Kidney (tissue), 14 donors: Measurements from ENCODE around the gene DYNLT3. TPM values are rescaled to one million over a fixed set of nuclear protein-coding genes. Genes with fewer than 3 reads are reported as not detected.

Experiments
- DNase-seq, 5 donors: peaks; one replicate each; pipeline ENCODE4 v3.0.0-alpha.2; 2013 to 2020
- FAIRE-seq: peaks from 2 replicates; lab custom pipeline; 2012; peaks lifted over from hg19 to GRCh38; lab: Jason Lieb, UNC
- H3K27ac ChIP-seq, 2 donors: one replicate each; pipeline ENCODE4 v1.7.0; 2013; ENCODE audit warnings: low read depth in 2 of 2, low read length in 2 of 2, inconsistent platforms in 1 of 2
- H3K27me3 ChIP-seq: one replicate; pipeline ENCODE4 v1.7.1; 2013; ENCODE audit warnings: low read length, inconsistent platforms; ENCODE audit not compliant: control insufficient read depth, insufficient read depth
- H3K36me3 ChIP-seq, 3 donors: one replicate each; pipeline versions ENCODE4 v1.7.0 to v1.7.1; 2013; ENCODE audit warnings: low read length in 3 of 3, control low read depth in 1 of 3, inconsistent platforms in 1 of 3; ENCODE audit not compliant: insufficient read depth in 3 of 3, control insufficient read depth in 2 of 3
- H3K4me1 ChIP-seq, 3 donors: one replicate each; pipeline versions ENCODE4 v1.7.0 to v1.7.1; 2013; ENCODE audit warnings: low read length in 3 of 3, inconsistent platforms in 1 of 3, low read depth in 1 of 3; ENCODE audit not compliant: control insufficient read depth in 2 of 3, insufficient read depth in 2 of 3
- H3K4me3 ChIP-seq, 3 donors: one replicate each; pipeline versions ENCODE4 v1.7.0 to v1.8.1; 2013; ENCODE audit warnings: low read length in 3 of 3, control low read depth in 1 of 3, inconsistent platforms in 1 of 3
- H3K9ac ChIP-seq, 3 donors: one replicate each; pipeline versions ENCODE4 v1.7.0 to v1.7.1; 2013; ENCODE audit warnings: low read length in 3 of 3, control low read depth in 1 of 3, inconsistent platforms in 1 of 3
- H3K9me3 ChIP-seq, 3 donors: one replicate each; pipeline versions ENCODE4 v1.7.0 to v1.7.1; 2013; ENCODE audit warnings: low read length in 3 of 3, control low read depth in 1 of 3, inconsistent platforms in 1 of 3; ENCODE audit not compliant: control insufficient read depth in 2 of 3, insufficient read depth in 1 of 3
- intact Hi-C: fragments of 100-400 bp; cut with DNase I; formaldehyde crosslinking; loops from one replicate; pipeline ENCODE4 v1.11.1; 2022
- polyA plus RNA-seq: library from polyadenylated mRNA; stranded (reverse); fragments of 350-450 nt; fragmentation: Illumina TruSeq; extraction: RNeasy Lipid Tissue Mini Kit (QIAGEN cat#74804); gene quantifications from one replicate; pipeline ENCODE4 v1.2.3, GENCODE V29; 2014; ENCODE audit warnings: low read depth, low replicate concordance; ENCODE audit not compliant: insufficient read depth
- total RNA-seq: library from RNA; stranded (reverse); fragmentation: NEBNext Ultra II Directional; extraction: Animal tissue kit (Norgen Biotek cat#: 25700); gene quantifications from one replicate; pipeline ENCODE4 v1.2.1, GENCODE V29; 2021
- TF ChIP-seq, protein P1 (sequence below): IDR thresholded peaks from 3 replicates; pipeline ENCODE4 v1.5.1; 2012; ENCODE audit warnings: mild to moderate bottlenecking, moderate library complexity, borderline replicate concordance; ENCODE audit not compliant: insufficient read depth; ENCODE audit errors: extremely low read depth
- donor health status: control.
- donor health status: control.
- donor health status: control.
- donor health status: control.
- donor health status: control.
- donor health status: DM: yes; HTN: yes; CAD: no.
- donor health status: Normal renal cell carcinoma (clear cell type).

The DYNLT3 gene
- total and polyA plus RNA-seq, 2 donors from 2014 or later, result 30.7 to 40.5 TPM

- Histone ChIP-seq H3K9me3 (no peaks in the 10 kb centered on the region), H3K27me3 (no peaks in the 10 kb centered on the region), H3K27ac (no peak overlapping the region), H3K4me3 (no peak overlapping the region), H3K4me1 (peaks cover 0 to 8% (median 0%) of the 10 kb centered on the region in 3 donors), H3K36me3 (no peaks in the 10 kb centered on the region), H3K9ac (no peak overlapping the region)
- TF ChIP-seq, protein P1, sequence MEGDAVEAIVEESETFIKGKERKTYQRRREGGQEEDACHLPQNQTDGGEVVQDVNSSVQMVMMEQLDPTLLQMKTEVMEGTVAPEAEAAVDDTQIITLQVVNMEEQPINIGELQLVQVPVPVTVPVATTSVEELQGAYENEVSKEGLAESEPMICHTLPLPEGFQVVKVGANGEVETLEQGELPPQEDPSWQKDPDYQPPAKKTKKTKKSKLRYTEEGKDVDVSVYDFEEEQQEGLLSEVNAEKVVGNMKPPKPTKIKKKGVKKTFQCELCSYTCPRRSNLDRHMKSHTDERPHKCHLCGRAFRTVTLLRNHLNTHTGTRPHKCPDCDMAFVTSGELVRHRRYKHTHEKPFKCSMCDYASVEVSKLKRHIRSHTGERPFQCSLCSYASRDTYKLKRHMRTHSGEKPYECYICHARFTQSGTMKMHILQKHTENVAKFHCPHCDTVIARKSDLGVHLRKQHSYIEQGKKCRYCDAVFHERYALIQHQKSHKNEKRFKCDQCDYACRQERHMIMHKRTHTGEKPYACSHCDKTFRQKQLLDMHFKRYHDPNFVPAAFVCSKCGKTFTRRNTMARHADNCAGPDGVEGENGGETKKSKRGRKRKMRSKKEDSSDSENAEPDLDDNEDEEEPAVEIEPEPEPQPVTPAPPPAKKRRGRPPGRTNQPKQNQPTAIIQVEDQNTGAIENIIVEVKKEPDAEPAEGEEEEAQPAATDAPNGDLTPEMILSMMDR, result no peak
- no peak for FAIRE-seq
- no peak for DNase-seq
- intact Hi-C loops, result no loop called here
These were observed 15.5 kb upstream of the DYNLT3 start for GRCh38 chrX:37862851-37863250.

GRCh38 chrX:37860721-37861120 lies 13.3 kb upstream of the DYNLT3 start:
- Histone ChIP-seq H3K4me3 (no peak overlapping the region), H3K27me3 (no peaks in the 10 kb centered on the region), H3K4me1 (peaks cover 0 to 8% (median 0%) of the 10 kb centered on the region in 3 donors), H3K27ac (no peak overlapping the region), H3K36me3 (no peaks in the 10 kb centered on the region), H3K9ac (no peak overlapping the region), H3K9me3 (no peaks in the 10 kb centered on the region)
- intact Hi-C loops, result no loop called here
- TF ChIP-seq, protein P1, result no peak
- FAIRE-seq, result no peak
- peak in 1 of 5 donors; percentile 34 for DNase-seq

DNA sequence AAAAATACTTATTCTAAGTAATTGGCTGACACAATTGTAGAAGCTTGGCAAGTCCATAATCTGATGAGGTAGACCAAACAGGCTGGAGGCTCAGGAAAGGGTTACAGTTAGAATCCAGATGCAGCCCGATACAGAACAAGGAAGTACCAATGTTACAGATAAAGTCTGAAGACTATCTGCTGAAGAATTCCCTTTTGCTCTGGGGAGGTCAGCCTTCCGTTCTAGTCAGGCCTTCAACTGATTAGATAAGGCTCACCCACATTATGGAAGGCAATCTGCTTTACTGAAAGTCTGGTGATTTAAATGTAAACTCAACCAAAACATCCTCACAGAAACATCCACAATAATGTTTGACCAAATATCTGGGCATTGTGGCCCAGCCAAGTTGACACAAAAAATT lies 7.4 kb upstream of the DYNLT3 start:
- intact Hi-C loops, result no loop called here
- no peaks in the 10 kb centered on the region for H3K4me1 ChIP-seq
- no peak overlapping the region for H3K9ac ChIP-seq
- TF ChIP-seq, protein P1, result no peak
- H3K36me3 ChIP-seq, result no peaks in the 10 kb centered on the region
- FAIRE-seq, result no peak
- H3K9me3 ChIP-seq, result no peaks in the 10 kb centered on the region
- H3K27me3 ChIP-seq, result no peaks in the 10 kb centered on the region
- H3K4me3 ChIP-seq, result no peak overlapping the region
- H3K27ac ChIP-seq, result no peak overlapping the region
- DNase-seq, result no peak

DNA sequence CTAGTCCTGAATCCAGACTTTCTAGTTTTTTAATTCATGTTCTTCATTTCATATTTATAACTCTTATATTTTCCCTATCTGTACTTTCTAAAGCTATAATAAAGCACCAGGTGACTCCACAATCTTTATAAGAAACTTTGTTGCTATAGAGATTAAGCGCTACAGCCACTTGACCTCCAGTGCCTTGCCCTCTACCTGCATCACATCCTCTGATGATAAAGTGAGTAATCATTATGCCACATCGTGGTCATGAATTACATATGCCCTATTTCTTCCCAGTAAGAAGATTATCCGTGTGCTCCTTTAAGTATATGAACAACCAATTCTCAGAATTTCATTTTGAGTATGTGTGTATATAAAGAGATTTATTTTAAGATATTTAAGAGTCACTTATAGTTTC lies 6.8 kb upstream of the DYNLT3 start:
- no peaks in the 10 kb centered on the region for H3K27me3 ChIP-seq
- no peaks in the 10 kb centered on the region for H3K4me1 ChIP-seq
- H3K9ac ChIP-seq, result no peak overlapping the region
- H3K9me3 ChIP-seq, result no peaks in the 10 kb centered on the region
- FAIRE-seq (no peak), DNase-seq (no peak)
- intact Hi-C loops, result no loop called here
- H3K4me3 ChIP-seq, result no peak overlapping the region
- H3K27ac ChIP-seq, result no peak overlapping the region
- H3K36me3 ChIP-seq, result no peaks in the 10 kb centered on the region
- TF ChIP-seq, protein P1, result no peak
